T-helper 22 cell (primary cell): ENCODE results near the gene SOWAHA.

Source experiments
- DNase-seq: peaks from one replicate; pipeline ENCODE4 v3.0.0-alpha.2; 2020; ENCODE audit warnings: low read depth

SOWAHA gene

GRCh38 chr5:132812781-132813598 lies at the start of gene SOWAHA:
Gene SOWAHA, plus strand, starts transcription at chr5:132813302. Its CDS starts 320 bp downstream, at chr5:132813622.
- no peak for DNase-seq

GRCh38 chr5:132764051-132764450 lies 49.1 kb upstream of the SOWAHA start:
- DNase-seq, result no peak

- DNase-seq, result no peak
These were observed 48.3 kb upstream of the SOWAHA start for GRCh38 chr5:132764671-132765238.

- DNase-seq, result no peak
These were observed 47.6 kb upstream of the SOWAHA start for GRCh38 chr5:132765311-132766019.

GRCh38 chr5:132766020-132766805 lies 46.9 kb upstream of the SOWAHA start:
- no peak for DNase-seq

GRCh38 chr5:132766806-132767055 lies 46.4 kb upstream of the SOWAHA start:
- no peak for DNase-seq

- DNase-seq, result no peak
These were observed 46.0 kb upstream of the SOWAHA start for GRCh38 chr5:132767150-132767549.

- no peak for DNase-seq
These were observed 44.6 kb upstream of the SOWAHA start for GRCh38 chr5:132768485-132768868.

GRCh38 chr5:132770476-132771159 lies 42.5 kb upstream of the SOWAHA start:
- no peak for DNase-seq

- DNase-seq, result no peak
These were observed 41.6 kb upstream of the SOWAHA start for GRCh38 chr5:132771503-132771998.

- DNase-seq, result no peak
These were observed 40.6 kb upstream of the SOWAHA start for GRCh38 chr5:132772291-132773070.

- no peak for DNase-seq
These were observed 40.0 kb upstream of the SOWAHA start for GRCh38 chr5:132773114-132773513.

GRCh38 chr5:132773601-132774355 lies 39.3 kb upstream of the SOWAHA start:
- no peak for DNase-seq

GRCh38 chr5:132774406-132774805 lies 38.7 kb upstream of the SOWAHA start:
- DNase-seq, result no peak

GRCh38 chr5:132774896-132775295 lies 38.2 kb upstream of the SOWAHA start:
- DNase-seq, result no peak

GRCh38 chr5:132775476-132775961 lies 37.6 kb upstream of the SOWAHA start:
- no peak for DNase-seq

- DNase-seq, result no peak
These were observed 36.8 kb upstream of the SOWAHA start for GRCh38 chr5:132776131-132776937.

GRCh38 chr5:132776938-132777208 lies 36.2 kb upstream of the SOWAHA start:
- no peak for DNase-seq
